PFSK-1 (cell line): ENCODE data around the gene PCDHGB4.

ENCODE experiments used
- FOXP2 ChIP-seq: optimal IDR thresholded peaks from 2 replicates; pipeline ENCODE3; 2011; ENCODE audit warnings: borderline replicate concordance, control low read depth, inconsistent platforms; ENCODE audit not compliant: insufficient read depth; ENCODE audit errors: extremely low read length, extremely low read depth
- POLR2AphosphoS5 ChIP-seq: IDR thresholded peaks from 2 replicates; pipeline ENCODE4 v1.6.1; 2012; ENCODE audit warnings: low read depth, mild to moderate bottlenecking, control low read depth, low read length, moderate library complexity
- REST ChIP-seq, 2 experiments: IDR thresholded peaks; 2 replicates each; pipeline versions ENCODE4 v1.6.1 to v1.8.0; 2011 to 2012; ENCODE audit warnings: low read depth in 2 of 2, low read length in 2 of 2, control low read depth in 1 of 2, inconsistent platforms in 1 of 2, mild to moderate bottlenecking in 1 of 2, moderate library complexity in 1 of 2; ENCODE audit not compliant: insufficient read depth in 1 of 2
- SIN3A ChIP-seq: IDR thresholded peaks from 2 replicates; pipeline ENCODE4 v1.6.1; 2012; ENCODE audit warnings: mild to moderate bottlenecking, low read length, moderate library complexity, borderline replicate concordance; ENCODE audit not compliant: insufficient read depth
- TAF1 ChIP-seq: IDR thresholded peaks from 2 replicates; pipeline ENCODE4 v1.6.1; 2012; ENCODE audit warnings: low read length, control low read depth, borderline replicate concordance; ENCODE audit not compliant: insufficient read depth

Gene PCDHGB4

GRCh38 chr5:141431286-141431685 is 43.8 kb downstream of the PCDHGB4 start:
- TF ChIP-seq POLR2AphosphoS5 (no peak), TAF1 (no peak), FOXP2 (no peak), SIN3A (no peak), REST (IDR thresholded peaks at IDR 0.05; ENCODE audit: insufficient read depth in 1 of 2, low read depth in 2 of 2, low read length in 2 of 2) (no peak)

GRCh38 chr5:141434006-141434405 is 46.5 kb downstream of the PCDHGB4 start:
- TF ChIP-seq POLR2AphosphoS5 (no peak), REST (IDR thresholded peaks at IDR 0.05; ENCODE audit: insufficient read depth in 1 of 2, low read depth in 2 of 2, low read length in 2 of 2) (no peak), TAF1 (no peak), SIN3A (no peak)

- TF ChIP-seq SIN3A (no peak), POLR2AphosphoS5 (no peak), REST (IDR thresholded peaks at IDR 0.05; ENCODE audit: insufficient read depth in 1 of 2, low read depth in 2 of 2, low read length in 2 of 2) (no peak), TAF1 (no peak), FOXP2 (no peak)
Measured at GRCh38 chr5:141437221-141437620, 49.7 kb downstream of the PCDHGB4 start.

GRCh38 chr5:141439411-141440141 is 52.1 kb downstream of the PCDHGB4 start:
- TF ChIP-seq POLR2AphosphoS5 = no peak
- no peak for TF ChIP-seq REST (IDR thresholded peaks at IDR 0.05; ENCODE audit: insufficient read depth in 1 of 2, low read depth in 2 of 2, low read length in 2 of 2)
- no peak for TF ChIP-seq SIN3A
